Measurements from ENCODE around the gene TMEM144. TPM values are rescaled to one million over a fixed set of nuclear protein-coding genes. Genes with fewer than 3 reads are reported as not detected.
A peak's percentile ranks its signal among the peaks of the same experiment; 100 is the strongest.

TMEM144 gene
- total RNA-seq, 1 donor from 2014 or later = 4.0 TPM

GRCh38 chr4:158192439-158193158 is 17.7 kb upstream of the TMEM144 start:
- intact Hi-C loops (cut with DNase I) = loop anchor here (1.0 to 2.0 kb wide), 2 partner anchors 18 to 61 kb away; partner anchors contain the start of gene TMEM144
- no peak for TF ChIP-seq CTCF (IDR thresholded peaks at IDR 0.05)

GRCh38 chr4:158193171-158193749 is 17.0 kb upstream of the TMEM144 start:
- no peaks in the 10 kb centered on the region for H3K36me3 ChIP-seq
- H3K4me3 ChIP-seq = no peak overlapping the region
- H3K27me3 ChIP-seq = no peaks in the 10 kb centered on the region
- intact Hi-C loops (cut with DNase I) = loop anchor here (2.0 kb wide), 1 partner anchor 18 kb away; the partner anchor contains the start of gene TMEM144
- no peaks in the 10 kb centered on the region for H3K9me3 ChIP-seq
- H3K27ac ChIP-seq = peak overlapping the region; percentile 88 to 92
- peaks cover 6 to 29% of the 10 kb centered on the region in 2 donors for H3K4me1 ChIP-seq
- DNase-seq (ENCODE audit: low spot score in 2 of 2) = no peak
- TF ChIP-seq CTCF (IDR thresholded peaks at IDR 0.05) = peak; percentile 51 to 65 (median 52)

More at GRCh38 chr4:158192439-158193158, 17.7 kb upstream of the TMEM144 start:
- H3K27ac ChIP-seq = peak overlapping the region; percentile 88 to 92
- DNase-seq (ENCODE audit: low spot score in 2 of 2) = peak in 1 of 2 donors; percentile 79
- no peak overlapping the region for H3K4me3 ChIP-seq
- no peaks in the 10 kb centered on the region for H3K36me3 ChIP-seq
- H3K9me3 ChIP-seq = no peaks in the 10 kb centered on the region
- peaks cover 6 to 29% of the 10 kb centered on the region in 2 donors for H3K4me1 ChIP-seq
- H3K27me3 ChIP-seq = no peaks in the 10 kb centered on the region

- intact Hi-C loops (cut with DNase I) = no loop called here
- TF ChIP-seq CTCF (IDR thresholded peaks at IDR 0.05) = no peak
- no peaks in the 10 kb centered on the region for H3K27me3 ChIP-seq
- peak overlapping the region; percentile 88 to 92 for H3K27ac ChIP-seq
- peaks cover 0 to 5% of the 10 kb centered on the region in 2 donors for H3K36me3 ChIP-seq
- no peaks in the 10 kb centered on the region for H3K9me3 ChIP-seq
- no peak overlapping the region for H3K4me3 ChIP-seq
- H3K4me1 ChIP-seq = peaks cover 6 to 29% of the 10 kb centered on the region in 2 donors
- no peak for DNase-seq (ENCODE audit: low spot score in 2 of 2)
Observed at GRCh38 chr4:158195297-158195696, 15.0 kb upstream of the TMEM144 start.

GRCh38 chr4:158197194-158197776 is 13.0 kb upstream of the TMEM144 start:
- no peaks in the 10 kb centered on the region for H3K27me3 ChIP-seq
- peaks cover 6 to 13% of the 10 kb centered on the region in 2 donors for H3K4me1 ChIP-seq
- TF ChIP-seq CTCF (IDR thresholded peaks at IDR 0.05) = no peak
- peak overlapping the region; percentile 19 to 39 for H3K27ac ChIP-seq
- H3K9me3 ChIP-seq = no peaks in the 10 kb centered on the region
- intact Hi-C loops (cut with DNase I) = no loop called here
- H3K4me3 ChIP-seq = no peak overlapping the region
- H3K36me3 ChIP-seq = peaks cover 0 to 12% of the 10 kb centered on the region in 2 donors
- DNase-seq (ENCODE audit: low spot score in 2 of 2) = no peak

- Histone ChIP-seq H3K27me3 (no peaks in the 10 kb centered on the region), H3K9me3 (no peaks in the 10 kb centered on the region), H3K27ac (no peak overlapping the region), H3K36me3 (peaks cover 0 to 12% of the 10 kb centered on the region in 2 donors), H3K4me3 (no peak overlapping the region), H3K4me1 (peaks cover 0 to 2% of the 10 kb centered on the region in 2 donors)
- no peak for DNase-seq (ENCODE audit: low spot score in 2 of 2)
- TF ChIP-seq CTCF (IDR thresholded peaks at IDR 0.05) = no peak
- intact Hi-C loops (cut with DNase I) = no loop called here
Observed at GRCh38 chr4:158200214-158200613, 10.1 kb upstream of the TMEM144 start.

All from ascending aorta (tissue), 2 donors.